Activated CD4-positive, alpha-beta T cell treated with anti-CD3 and anti-CD28 coated beads, Interleukin-2, amount 50 U/mL, for 16 hours (primary cell): ENCODE measurements around the gene SUCLG2.

ENCODE experiments used
- DNase-seq: peaks from one replicate; pipeline ENCODE4 v3.0.0-alpha.2; 2020

Gene SUCLG2

GRCh38 chr3:67648229-67648628 is 6.2 kb downstream of the SUCLG2 start:
- no peak for DNase-seq

- no peak for DNase-seq
These were observed 7.0 kb downstream of the SUCLG2 start for GRCh38 chr3:67647390-67647878.

- no peak for DNase-seq
These were observed 7.7 kb downstream of the SUCLG2 start for GRCh38 chr3:67646586-67647234.

GRCh38 chr3:67644827-67645226 is 9.6 kb downstream of the SUCLG2 start:
- no peak for DNase-seq

GRCh38 chr3:67642734-67643133 is 11.7 kb downstream of the SUCLG2 start:
- no peak for DNase-seq

GRCh38 chr3:67642190-67642589 is 12.2 kb downstream of the SUCLG2 start:
- no peak for DNase-seq

- no peak for DNase-seq
These were observed 13.0 kb downstream of the SUCLG2 start for GRCh38 chr3:67641451-67641850.

- no peak for DNase-seq
These were observed 14.3 kb downstream of the SUCLG2 start for GRCh38 chr3:67640023-67640660.

- no peak for DNase-seq
These were observed 17.0 kb downstream of the SUCLG2 start for GRCh38 chr3:67637255-67637900.

- DNase-seq: no peak
These were observed 18.6 kb downstream of the SUCLG2 start for GRCh38 chr3:67635806-67636205.

GRCh38 chr3:67635257-67635656 is 19.2 kb downstream of the SUCLG2 start:
- peak; percentile 39 for DNase-seq

GRCh38 chr3:67630666-67631362 is 23.6 kb downstream of the SUCLG2 start:
- DNase-seq: no peak

- DNase-seq: no peak
These were observed 29.7 kb downstream of the SUCLG2 start for GRCh38 chr3:67624687-67625086.

GRCh38 chr3:67624078-67624477 is 30.3 kb downstream of the SUCLG2 start:
- DNase-seq: no peak

- DNase-seq: no peak
These were observed 31.8 kb downstream of the SUCLG2 start for GRCh38 chr3:67622652-67623051.

- DNase-seq: no peak
These were observed 33.5 kb downstream of the SUCLG2 start for GRCh38 chr3:67620869-67621268.

- no peak for DNase-seq
These were observed 34.4 kb downstream of the SUCLG2 start for GRCh38 chr3:67619991-67620390.

- DNase-seq: no peak
These were observed 36.9 kb downstream of the SUCLG2 start for GRCh38 chr3:67617518-67617917.

- DNase-seq: no peak
These were observed 38.4 kb downstream of the SUCLG2 start for GRCh38 chr3:67616046-67616445.

GRCh38 chr3:67614195-67614594 is 40.2 kb downstream of the SUCLG2 start:
- DNase-seq: no peak

- DNase-seq: no peak
These were observed 44.0 kb downstream of the SUCLG2 start for GRCh38 chr3:67610458-67610857.

GRCh38 chr3:67609709-67610108 is 44.7 kb downstream of the SUCLG2 start:
- no peak for DNase-seq

GRCh38 chr3:67608034-67608433 is 46.4 kb downstream of the SUCLG2 start:
- DNase-seq: no peak

- DNase-seq: no peak
These were observed 49.0 kb downstream of the SUCLG2 start for GRCh38 chr3:67605377-67605776.
